Common myeloid progenitor, CD34-positive (primary cell): ENCODE results near the gene TMEM203.

Experiments used
- CTCF ChIA-PET: fragments of 350-600 bp; sonication (Branson Sonifier 250); formaldehyde crosslinking; loops from one replicate; lab custom pipeline; 2021; ENCODE audit warnings: antibody characterized with exemption; lab: Charles Lee
- POLR2A ChIA-PET: fragments of 350-600 bp; sonication (Branson Sonifier 250); formaldehyde crosslinking; loops from one replicate; lab custom pipeline; 2021; ENCODE audit warnings: antibody characterized with exemption; lab: Charles Lee
- DNase-seq, 3 donors: peaks; one replicate each; pipeline versions ENCODE4 v3.0.0 to v3.0.0-alpha.2; 2013
- H3K27ac ChIP-seq, 2 experiments: 1 replicate in 1 of 2; 2 replicates in 1 of 2; pipeline ENCODE4 v1.7.0; 2013; ENCODE audit warnings: inconsistent platforms in 2 of 2, low read length in 2 of 2, mild to moderate bottlenecking in 2 of 2, low read depth in 1 of 2, moderate library complexity in 1 of 2; ENCODE audit not compliant: severe bottlenecking in 2 of 2, insufficient read depth in 1 of 2, poor library complexity in 1 of 2
- H3K27me3 ChIP-seq, 5 experiments: replicated peaks in 2 of 5; 1 replicate in 3 of 5; 2 replicates in 2 of 5; pipeline versions ENCODE4 v1.6.1 to v1.7.0; 2013; ENCODE audit warnings: low read length in 4 of 5, mild to moderate bottlenecking in 2 of 5, moderate library complexity in 2 of 5, inconsistent platforms in 1 of 5; ENCODE audit not compliant: insufficient read depth in 5 of 5, control insufficient read depth in 4 of 5
- H3K36me3 ChIP-seq, 4 experiments: 1 replicate in 2 of 4; 2 replicates in 2 of 4; pipeline versions ENCODE4 v1.6.1 to v1.7.0; 2013; ENCODE audit warnings: low read length in 3 of 4, control low read depth in 1 of 4, mild to moderate bottlenecking in 1 of 4; ENCODE audit not compliant: control insufficient read depth in 4 of 4, insufficient read depth in 4 of 4
- H3K4me1 ChIP-seq, 4 experiments: 1 replicate in 3 of 4; 2 replicates in 1 of 4; pipeline versions ENCODE4 v1.6.1 to v1.7.1; 2013; ENCODE audit warnings: low read length in 3 of 4, mild to moderate bottlenecking in 3 of 4, control low read depth in 1 of 4, inconsistent platforms in 1 of 4, moderate library complexity in 1 of 4; ENCODE audit not compliant: control insufficient read depth in 4 of 4, insufficient read depth in 4 of 4; ENCODE audit errors: control extremely low read depth in 1 of 4
- H3K4me3 ChIP-seq, 7 experiments: 1 replicate in 4 of 7; 2 replicates in 3 of 7; pipeline versions ENCODE4 v1.5.1 to v1.7.0; 2013; ENCODE audit warnings: mild to moderate bottlenecking in 7 of 7, low read length in 6 of 7, moderate library complexity in 6 of 7, inconsistent platforms in 2 of 7, low read depth in 2 of 7, control low read depth in 1 of 7; ENCODE audit not compliant: insufficient read depth in 4 of 7, control insufficient read depth in 1 of 7; ENCODE audit errors: extremely low read depth in 1 of 7
- H3K9me3 ChIP-seq, 5 experiments: 1 replicate in 4 of 5; 2 replicates in 1 of 5; pipeline versions ENCODE4 v1.6.1 to v1.7.1; 2013; ENCODE audit warnings: low read length in 4 of 5, mild to moderate bottlenecking in 2 of 5, inconsistent platforms in 1 of 5, low read depth in 1 of 5, moderate library complexity in 1 of 5; ENCODE audit not compliant: control insufficient read depth in 4 of 5, insufficient read depth in 2 of 5; ENCODE audit errors: control extremely low read depth in 1 of 5
- WGBS: methylation state at CpG from one replicate; pipeline ENCODE4 v1.1.5; 2013; ENCODE audit not compliant: insufficient coverage; 5-methylcytosine and 5-hydroxymethylcytosine counted together

TMEM203 gene

GRCh38 chr9:137178201-137178938 is 27.1 kb downstream of the TMEM203 start:
- H3K4me1 ChIP-seq = peaks cover 0 to 14% (median 10%) of the 10 kb centered on the region in 4 experiments
- no peaks in the 10 kb centered on the region for H3K27me3 ChIP-seq
- H3K27ac ChIP-seq = no peak overlapping the region
- ChIA-PET CTCF (interaction anchor here (1.1 to 5.0 kb wide), 3 partner anchors 10 to 48 kb away, joined by 3 to 33 read pairs (median 4); partner anchors contain the start of genes ANAPC2, CYSRT1 and SSNA1), POLR2A (no interaction called here)
- no peak for DNase-seq
- no peak overlapping the region for H3K4me3 ChIP-seq
- no peaks in the 10 kb centered on the region for H3K9me3 ChIP-seq
- peaks cover 0 to 53% (median 36%) of the 10 kb centered on the region in 4 experiments for H3K36me3 ChIP-seq
- WGBS = 94% methylated on average over 18 of the region's 23 CpGs

- peak in 2 of 3 donors; percentile 49 to 55 for DNase-seq
- peaks cover 0 to 38% (median 23%) of the 10 kb centered on the region in 4 experiments for H3K36me3 ChIP-seq
- POLR2A ChIA-PET = interaction anchor here (0.8 kb wide), 1 partner anchor 49 kb away, joined by 3 read pairs; no protein-coding TSS in a partner anchor
- WGBS = 68% methylated on average over 17 of the region's 17 CpGs
- H3K9me3 ChIP-seq = no peaks in the 10 kb centered on the region
- CTCF ChIA-PET = interaction anchor here (0.7 to 5.0 kb wide), 14 partner anchors 8 to 64 kb away, joined by 3 to 33 read pairs (median 3); partner anchors contain the start of genes ANAPC2, RNF224, SSNA1 and TUBB4B
- peaks cover 0 to 4% (median 0%) of the 10 kb centered on the region in 5 experiments for H3K27me3 ChIP-seq
- no peak overlapping the region for H3K27ac ChIP-seq
- H3K4me1 ChIP-seq = peaks cover 0 to 32% (median 21%) of the 10 kb centered on the region in 4 experiments
- H3K4me3 ChIP-seq = no peak overlapping the region
These were observed 28.9 kb downstream of the TMEM203 start for GRCh38 chr9:137176302-137177182.

- peak in 1 of 3 donors; percentile 46 for DNase-seq
- H3K4me1 ChIP-seq = peaks cover 0 to 43% (median 27%) of the 10 kb centered on the region in 4 experiments
- ChIA-PET CTCF (interaction anchor here (0.7 to 5.0 kb wide), 9 partner anchors 12 to 57 kb away, joined by 3 to 33 read pairs (median 3); partner anchors contain the start of genes ANAPC2, RNF224 and SSNA1), POLR2A (no interaction called here)
- no peak overlapping the region for H3K4me3 ChIP-seq
- peaks cover 0 to 27% (median 17%) of the 10 kb centered on the region in 4 experiments for H3K36me3 ChIP-seq
- H3K27ac ChIP-seq = no peak overlapping the region
- no peaks in the 10 kb centered on the region for H3K9me3 ChIP-seq
- peaks cover 0 to 4% (median under 1%) of the 10 kb centered on the region in 5 experiments for H3K27me3 ChIP-seq
- WGBS = 42% methylated on average over 30 of the region's 33 CpGs
These were observed 30.0 kb downstream of the TMEM203 start for GRCh38 chr9:137175345-137175961.

GRCh38 chr9:137174722-137175293 is 30.6 kb downstream of the TMEM203 start:
- POLR2A ChIA-PET = interaction anchor here (0.6 kb wide), 1 partner anchor 78 kb away, joined by 3 read pairs; no protein-coding TSS in a partner anchor
- H3K27me3 ChIP-seq = peaks cover 0 to 9% (median 4%) of the 10 kb centered on the region in 5 experiments
- H3K4me1 ChIP-seq = peaks cover 0 to 49% (median 31%) of the 10 kb centered on the region in 4 experiments
- CTCF ChIA-PET = interaction anchor here (0.7 to 5.0 kb wide), 3 partner anchors 14 to 56 kb away, joined by 3 to 33 read pairs (median 13); partner anchors contain the start of genes ANAPC2, RNF224 and SSNA1
- H3K36me3 ChIP-seq = peaks cover 0 to 21% (median 11%) of the 10 kb centered on the region in 4 experiments
- peak in 1 of 3 donors; percentile 42 for DNase-seq
- no peak overlapping the region for H3K27ac ChIP-seq
- no peaks in the 10 kb centered on the region for H3K9me3 ChIP-seq
- 47% methylated on average over 33 of the region's 34 CpGs for WGBS
- H3K4me3 ChIP-seq = no peak overlapping the region

GRCh38 chr9:137173796-137174664 is 31.4 kb downstream of the TMEM203 start:
- peak in 1 of 3 donors; percentile 16 for DNase-seq
- no peak overlapping the region for H3K4me3 ChIP-seq
- H3K9me3 ChIP-seq = no peaks in the 10 kb centered on the region
- POLR2A ChIA-PET = interaction anchor here (0.6 kb wide), 1 partner anchor 78 kb away, joined by 3 read pairs; no protein-coding TSS in a partner anchor
- CTCF ChIA-PET = interaction anchor here (5.0 kb wide), 1 partner anchor 15 kb away, joined by 33 read pairs; the partner anchor contains the start of genes ANAPC2 and SSNA1
- H3K27me3 ChIP-seq = peaks cover 0 to 17% (median 6%) of the 10 kb centered on the region in 5 experiments
- H3K27ac ChIP-seq = no peak overlapping the region
- peaks cover 0 to 13% (median 5%) of the 10 kb centered on the region in 4 experiments for H3K36me3 ChIP-seq
- 93% methylated on average over 42 of the region's 45 CpGs for WGBS
- peaks cover 0 to 57% (median 39%) of the 10 kb centered on the region in 4 experiments for H3K4me1 ChIP-seq
